ENCODE data around the gene ARHGAP45. TPM values are rescaled to one million over a fixed set of nuclear protein-coding genes. Genes with fewer than 3 reads are reported as not detected.

ARHGAP45 gene
- total RNA-seq, 1 donor = 0.18 TPM

DNA sequence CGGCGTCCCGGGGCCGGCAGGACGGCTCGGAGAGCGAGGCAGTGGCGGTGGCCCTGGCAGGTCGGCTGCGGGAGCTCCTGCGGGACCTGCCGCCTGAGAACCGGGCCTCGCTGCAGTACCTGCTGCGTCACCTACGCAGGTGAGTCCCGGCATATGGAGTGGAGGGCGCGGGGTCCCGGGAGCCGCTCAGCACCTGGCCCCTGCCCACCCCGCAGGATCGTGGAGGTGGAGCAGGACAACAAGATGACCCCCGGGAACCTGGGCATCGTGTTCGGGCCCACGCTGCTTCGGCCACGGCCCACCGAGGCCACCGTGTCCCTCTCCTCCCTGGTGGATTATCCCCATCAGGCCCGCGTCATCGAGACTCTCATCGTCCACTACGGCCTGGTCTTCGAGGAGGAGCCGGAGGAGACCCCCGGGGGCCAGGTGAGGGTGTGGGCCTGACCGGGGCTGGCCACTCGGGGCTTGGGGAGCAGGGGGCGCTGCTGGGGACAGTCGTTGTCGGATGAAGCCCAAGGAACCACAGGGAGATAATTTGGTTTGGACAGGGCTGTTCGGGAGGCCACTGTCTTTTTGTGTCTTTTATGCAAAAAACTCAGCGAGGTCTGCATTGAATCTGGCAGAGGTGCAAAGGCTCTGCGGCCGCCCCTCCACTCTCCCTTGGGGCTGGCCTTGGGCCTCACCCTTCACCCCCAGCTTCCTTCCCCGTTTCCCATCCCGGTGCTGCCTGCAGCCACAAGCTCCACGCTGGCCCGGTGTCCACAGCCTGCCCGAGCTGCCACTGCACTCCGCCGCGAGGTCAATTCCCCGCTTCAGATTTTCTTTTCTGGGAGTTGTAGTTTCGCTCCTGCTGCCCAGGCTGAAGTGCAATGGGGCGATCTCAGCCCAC, 16.2 kb downstream of the ARHGAP45 start:
- TF ChIP-seq, protein P1, sequence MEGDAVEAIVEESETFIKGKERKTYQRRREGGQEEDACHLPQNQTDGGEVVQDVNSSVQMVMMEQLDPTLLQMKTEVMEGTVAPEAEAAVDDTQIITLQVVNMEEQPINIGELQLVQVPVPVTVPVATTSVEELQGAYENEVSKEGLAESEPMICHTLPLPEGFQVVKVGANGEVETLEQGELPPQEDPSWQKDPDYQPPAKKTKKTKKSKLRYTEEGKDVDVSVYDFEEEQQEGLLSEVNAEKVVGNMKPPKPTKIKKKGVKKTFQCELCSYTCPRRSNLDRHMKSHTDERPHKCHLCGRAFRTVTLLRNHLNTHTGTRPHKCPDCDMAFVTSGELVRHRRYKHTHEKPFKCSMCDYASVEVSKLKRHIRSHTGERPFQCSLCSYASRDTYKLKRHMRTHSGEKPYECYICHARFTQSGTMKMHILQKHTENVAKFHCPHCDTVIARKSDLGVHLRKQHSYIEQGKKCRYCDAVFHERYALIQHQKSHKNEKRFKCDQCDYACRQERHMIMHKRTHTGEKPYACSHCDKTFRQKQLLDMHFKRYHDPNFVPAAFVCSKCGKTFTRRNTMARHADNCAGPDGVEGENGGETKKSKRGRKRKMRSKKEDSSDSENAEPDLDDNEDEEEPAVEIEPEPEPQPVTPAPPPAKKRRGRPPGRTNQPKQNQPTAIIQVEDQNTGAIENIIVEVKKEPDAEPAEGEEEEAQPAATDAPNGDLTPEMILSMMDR (IDR thresholded peaks at IDR 0.05; ENCODE audit: insufficient read depth, low read length) = no peak
- DNase-seq (ENCODE audit: low read depth) = no peak
- no peak overlapping the region for H3K4me3 ChIP-seq (ENCODE audit: low read depth, low read length)

DNA sequence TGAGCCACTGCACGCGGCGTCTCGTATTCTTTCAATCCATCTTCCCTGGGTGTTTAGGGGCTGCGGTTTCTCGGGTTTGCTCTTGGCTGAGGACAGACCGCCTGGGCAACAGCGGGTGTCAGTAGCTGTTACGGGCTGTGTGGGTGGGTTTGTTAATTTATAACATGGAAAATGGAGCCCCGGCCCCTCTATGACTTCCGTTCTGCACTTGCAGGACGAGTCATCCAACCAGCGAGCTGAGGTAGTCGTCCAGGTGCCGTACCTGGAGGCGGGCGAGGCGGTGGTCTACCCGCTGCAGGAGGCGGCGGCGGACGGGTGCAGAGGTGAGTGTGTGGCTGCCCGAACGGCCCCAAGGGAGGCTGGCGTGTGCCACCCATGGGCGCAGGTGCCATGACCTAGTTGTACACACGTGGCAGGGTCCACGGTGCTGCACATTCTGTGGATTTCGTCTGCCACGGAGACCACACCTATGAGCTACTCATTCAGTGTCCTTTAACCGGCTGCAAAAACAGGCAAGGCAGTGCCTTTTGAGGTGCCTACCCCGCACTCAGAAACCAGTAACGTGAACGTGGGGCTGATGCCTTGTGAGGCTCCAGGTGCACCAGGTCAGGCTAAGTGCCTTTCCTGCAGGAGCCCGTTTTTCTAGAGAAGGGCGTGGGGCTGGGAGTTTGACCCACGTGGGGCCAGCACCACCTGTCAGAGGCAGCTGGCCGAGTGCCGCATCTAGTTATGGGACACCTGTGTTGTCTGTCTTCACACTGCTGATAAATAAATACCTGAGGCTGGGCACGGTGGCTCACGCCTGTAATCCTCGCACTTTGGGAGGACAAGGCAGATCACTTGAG, 17.3 kb downstream of the ARHGAP45 start:
- no peak overlapping the region for H3K4me3 ChIP-seq (ENCODE audit: low read depth, low read length)
- DNase-seq (ENCODE audit: low read depth) = no peak
- TF ChIP-seq, protein P1 (IDR thresholded peaks at IDR 0.05; ENCODE audit: insufficient read depth, low read length) = no peak

DNA sequence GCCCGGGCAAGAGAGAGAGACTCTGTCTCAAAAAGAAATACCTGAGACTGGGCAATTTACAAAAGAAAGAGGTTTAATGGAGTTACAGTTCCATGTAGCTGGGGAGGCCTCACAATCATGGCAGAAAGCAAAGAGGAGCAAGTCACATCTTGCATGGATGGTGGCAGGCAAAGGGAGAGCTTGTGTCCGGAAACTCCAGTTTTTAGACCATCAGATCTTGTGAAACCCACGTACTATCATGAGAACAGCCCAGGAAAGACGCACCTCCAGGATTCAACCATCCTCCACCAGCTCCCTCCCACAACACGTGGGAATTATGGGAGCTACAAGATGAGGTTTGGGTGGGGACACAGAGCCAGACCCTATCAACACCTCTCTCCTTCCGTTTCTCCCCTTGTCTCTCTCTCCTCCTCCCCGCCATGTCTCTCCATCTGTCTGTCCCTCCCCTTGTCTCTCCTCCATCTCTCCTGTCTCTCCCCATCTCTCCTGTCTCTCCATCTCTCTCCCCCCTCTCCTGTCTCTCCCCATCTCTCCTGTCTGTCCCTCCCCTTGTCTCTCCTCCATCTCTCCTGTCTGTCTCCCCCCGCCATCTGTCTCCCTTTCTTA, 18.2 kb downstream of the ARHGAP45 start:
- DNase-seq (ENCODE audit: low read depth) = no peak
- TF ChIP-seq, protein P1 (IDR thresholded peaks at IDR 0.05; ENCODE audit: insufficient read depth, low read length) = no peak
- no peak overlapping the region for H3K4me3 ChIP-seq (ENCODE audit: low read depth, low read length)

DNA sequence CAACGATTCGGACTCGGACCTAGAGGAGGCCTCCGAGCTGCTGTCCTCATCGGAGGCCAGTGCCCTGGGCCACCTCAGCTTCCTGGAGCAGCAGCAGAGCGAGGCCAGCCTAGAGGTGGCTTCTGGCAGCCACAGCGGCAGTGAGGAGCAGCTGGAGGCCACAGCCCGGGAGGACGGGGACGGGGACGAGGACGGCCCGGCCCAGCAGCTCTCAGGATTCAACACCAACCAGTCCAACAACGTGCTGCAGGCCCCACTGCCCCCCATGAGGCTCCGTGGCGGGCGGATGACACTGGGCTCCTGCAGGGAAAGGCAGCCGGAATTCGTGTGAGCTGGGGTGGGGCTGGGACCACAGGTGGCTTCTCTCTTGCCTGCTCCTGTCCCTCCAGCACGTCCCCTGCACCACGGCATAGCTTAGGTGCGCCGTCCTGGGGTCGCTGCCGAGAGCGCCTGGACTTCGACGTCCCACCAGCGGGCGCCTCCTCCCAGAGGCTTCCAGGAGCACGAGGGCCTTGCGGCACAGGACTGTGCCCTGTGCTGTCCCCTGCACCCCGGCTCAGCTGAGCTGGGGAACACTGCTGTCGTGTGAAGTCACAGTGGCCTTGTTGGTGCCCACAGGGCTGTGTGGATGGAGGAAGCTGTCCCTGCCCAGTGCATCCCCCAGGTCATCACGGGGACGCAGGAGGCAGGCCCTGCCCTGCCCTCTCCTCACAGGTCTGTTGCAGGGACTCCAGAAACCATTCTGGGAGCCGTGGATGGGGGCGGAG, 18.9 kb downstream of the ARHGAP45 start:
- DNase-seq (ENCODE audit: low read depth) = no peak
- TF ChIP-seq, protein P1 (IDR thresholded peaks at IDR 0.05; ENCODE audit: insufficient read depth, low read length) = no peak
- H3K4me3 ChIP-seq (ENCODE audit: low read depth, low read length) = no peak overlapping the region

DNA sequence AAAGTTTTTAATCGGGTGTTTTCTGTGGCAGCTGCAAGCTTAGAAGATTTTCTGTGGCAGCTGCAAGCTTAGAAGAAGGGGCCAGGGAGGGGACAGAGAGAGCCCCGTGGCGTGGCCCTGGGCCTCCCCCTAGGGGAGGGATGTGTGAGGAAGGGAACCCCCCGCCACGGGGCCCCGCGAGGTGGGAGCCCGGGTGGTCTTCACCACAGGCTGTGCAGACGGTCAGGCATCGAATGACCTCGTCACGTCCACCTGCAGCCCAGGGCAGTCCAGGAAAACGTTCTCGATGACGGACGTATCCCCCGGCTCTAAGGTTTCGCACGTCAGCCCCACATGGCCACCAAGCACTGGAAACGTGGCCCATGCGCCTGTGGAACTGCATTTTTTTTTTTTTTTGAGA, 19.6 kb downstream of the ARHGAP45 start:
- TF ChIP-seq, protein P1 (IDR thresholded peaks at IDR 0.05; ENCODE audit: insufficient read depth, low read length) = no peak
- no peak for DNase-seq (ENCODE audit: low read depth)
- no peak overlapping the region for H3K4me3 ChIP-seq (ENCODE audit: low read depth, low read length)

DNA sequence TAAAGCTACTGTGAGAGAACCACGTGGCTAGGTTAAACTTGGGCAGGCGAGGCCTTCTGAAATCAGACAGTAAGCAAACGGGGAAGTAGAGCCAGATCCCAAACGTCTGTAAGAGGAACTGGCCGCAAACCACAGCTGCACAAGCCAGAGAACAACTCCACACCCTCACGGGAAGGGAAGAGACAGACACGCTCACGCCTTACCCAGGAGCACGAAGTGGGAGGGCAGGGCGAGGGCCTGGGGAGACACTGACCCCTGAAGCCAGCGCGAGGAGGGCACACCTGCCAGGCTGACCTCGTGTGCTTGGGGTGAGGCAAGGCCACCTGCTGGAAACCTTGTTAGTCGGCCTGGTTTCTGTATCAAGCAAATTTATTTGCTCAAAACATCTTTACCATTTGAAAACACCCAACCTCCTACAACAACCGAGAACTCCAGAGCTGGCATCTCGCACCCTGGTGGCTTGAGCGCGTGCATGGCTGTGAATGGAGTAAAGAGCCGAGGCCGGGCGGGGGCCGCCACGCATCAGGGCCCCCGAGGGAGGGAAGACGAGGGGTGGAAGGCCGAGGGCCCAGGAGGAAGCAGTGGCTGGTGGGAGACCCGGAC, 20.9 kb downstream of the ARHGAP45 start:
- no peak for DNase-seq (ENCODE audit: low read depth)
- TF ChIP-seq, protein P1 (IDR thresholded peaks at IDR 0.05; ENCODE audit: insufficient read depth, low read length) = no peak
- H3K4me3 ChIP-seq (ENCODE audit: low read depth, low read length) = no peak overlapping the region
